OCI-LY7 (cell line): Measurements from ENCODE around the gene AATK.

ENCODE experiments used
- CTCF ChIP-seq: fragments of 200-600 bp; sonication (generic); conservative IDR thresholded peaks from 2 replicates; pipeline ENCODE4 v1.5.1; 2014; ENCODE audit warnings: mild to moderate bottlenecking, antibody characterized with exemption, low read length, moderate library complexity, mixed read lengths
- EZH2phosphoT487 ChIP-seq: fragments of 200-600 bp; sonication (generic); IDR thresholded peaks from 2 replicates; pipeline ENCODE4 v1.6.1; 2018; ENCODE audit warnings: low read depth, borderline replicate concordance, mild to moderate bottlenecking, mixed run types, antibody characterized with exemption, low read length, moderate library complexity, mixed read lengths

GRCh38 chr17:81117672-81118198, 48.3 kb downstream of the AATK start:
- TF ChIP-seq CTCF = no peak
- no peak for TF ChIP-seq EZH2phosphoT487
